ENCODE measurements around the gene PHF21B.

DNA sequence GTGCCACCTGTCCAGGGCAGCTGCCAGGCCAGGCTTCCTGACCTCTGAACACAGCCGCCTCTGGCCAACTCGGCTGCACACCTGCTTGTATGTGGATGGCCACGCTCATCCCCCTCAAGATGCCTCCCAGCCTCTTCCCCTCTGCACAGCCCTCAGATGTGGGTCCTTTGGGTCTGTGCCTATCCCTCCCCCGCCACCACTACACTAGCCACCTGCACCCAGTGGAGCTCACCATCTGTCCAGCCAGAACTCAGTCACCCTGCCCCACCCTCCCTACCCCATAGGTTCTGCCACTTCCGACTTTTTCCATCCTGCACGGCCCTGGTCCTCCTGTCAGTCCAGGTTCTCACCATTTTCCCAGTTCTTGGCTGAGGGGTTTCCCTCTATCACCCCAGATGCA lies 44.6 kb downstream of the PHF21B start:
- TF ChIP-seq BHLHE40 (IDR thresholded peaks at IDR 0.05; ENCODE audit: borderline replicate concordance): no peak
- no peak for TF ChIP-seq NFRKB (IDR thresholded peaks at IDR 0.05)
- no peak for TF ChIP-seq L3MBTL2 (conservative IDR thresholded peaks at IDR 0.05)
- TF ChIP-seq FOXK2 (IDR thresholded peaks at IDR 0.05): no peak

Measured in HEK293T (cell line).